Measurements from ENCODE around the gene HOXD8.

Gene HOXD8

DNA sequence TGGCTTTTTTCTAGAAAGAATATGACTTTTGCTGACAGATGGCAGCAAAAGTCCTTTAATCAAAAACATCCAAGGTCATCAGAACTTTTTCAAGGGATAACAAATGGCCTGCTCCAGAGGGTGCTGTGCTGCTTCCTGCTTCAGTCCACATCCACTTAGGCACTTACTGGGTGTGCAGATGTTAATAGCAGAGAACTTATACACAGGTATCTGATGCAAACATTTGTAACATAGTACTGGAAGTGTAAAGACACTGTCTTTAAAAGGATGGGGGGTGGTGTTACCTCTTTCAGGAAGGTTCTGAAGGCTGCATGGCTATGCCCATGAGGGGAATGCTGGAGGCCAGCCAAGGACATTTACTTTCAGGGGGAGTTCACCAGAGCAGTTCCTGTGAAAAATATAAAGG, 5.5 kb downstream of the HOXD8 start (continued):
- TF ChIP-seq, protein P1, sequence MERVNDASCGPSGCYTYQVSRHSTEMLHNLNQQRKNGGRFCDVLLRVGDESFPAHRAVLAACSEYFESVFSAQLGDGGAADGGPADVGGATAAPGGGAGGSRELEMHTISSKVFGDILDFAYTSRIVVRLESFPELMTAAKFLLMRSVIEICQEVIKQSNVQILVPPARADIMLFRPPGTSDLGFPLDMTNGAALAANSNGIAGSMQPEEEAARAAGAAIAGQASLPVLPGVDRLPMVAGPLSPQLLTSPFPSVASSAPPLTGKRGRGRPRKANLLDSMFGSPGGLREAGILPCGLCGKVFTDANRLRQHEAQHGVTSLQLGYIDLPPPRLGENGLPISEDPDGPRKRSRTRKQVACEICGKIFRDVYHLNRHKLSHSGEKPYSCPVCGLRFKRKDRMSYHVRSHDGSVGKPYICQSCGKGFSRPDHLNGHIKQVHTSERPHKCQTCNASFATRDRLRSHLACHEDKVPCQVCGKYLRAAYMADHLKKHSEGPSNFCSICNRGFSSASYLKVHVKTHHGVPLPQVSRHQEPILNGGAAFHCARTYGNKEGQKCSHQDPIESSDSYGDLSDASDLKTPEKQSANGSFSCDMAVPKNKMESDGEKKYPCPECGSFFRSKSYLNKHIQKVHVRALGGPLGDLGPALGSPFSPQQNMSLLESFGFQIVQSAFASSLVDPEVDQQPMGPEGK (tag by site-specific recombination; IDR thresholded peaks at IDR 0.05): 0 out of 2 replicates have a peak, but pooled peaks have one; percentile 10
- TF ChIP-seq ZNF654 (tag by site-specific recombination; IDR thresholded peaks at IDR 0.05; ENCODE audit: low read depth): peak; percentile 59
- TF ChIP-seq, protein P2, sequence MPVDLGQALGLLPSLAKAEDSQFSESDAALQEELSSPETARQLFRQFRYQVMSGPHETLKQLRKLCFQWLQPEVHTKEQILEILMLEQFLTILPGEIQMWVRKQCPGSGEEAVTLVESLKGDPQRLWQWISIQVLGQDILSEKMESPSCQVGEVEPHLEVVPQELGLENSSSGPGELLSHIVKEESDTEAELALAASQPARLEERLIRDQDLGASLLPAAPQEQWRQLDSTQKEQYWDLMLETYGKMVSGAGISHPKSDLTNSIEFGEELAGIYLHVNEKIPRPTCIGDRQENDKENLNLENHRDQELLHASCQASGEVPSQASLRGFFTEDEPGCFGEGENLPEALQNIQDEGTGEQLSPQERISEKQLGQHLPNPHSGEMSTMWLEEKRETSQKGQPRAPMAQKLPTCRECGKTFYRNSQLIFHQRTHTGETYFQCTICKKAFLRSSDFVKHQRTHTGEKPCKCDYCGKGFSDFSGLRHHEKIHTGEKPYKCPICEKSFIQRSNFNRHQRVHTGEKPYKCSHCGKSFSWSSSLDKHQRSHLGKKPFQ (tag by site-specific recombination; IDR thresholded peaks at IDR 0.05): no peak
- TF ChIP-seq ZNF324 (tag by site-specific recombination; IDR thresholded peaks at IDR 0.05): no peak
- TF ChIP-seq ZFP37 (tag by site-specific recombination; IDR thresholded peaks at IDR 0.05): no peak
- TF ChIP-seq ZBTB17 (tag by site-specific recombination; IDR thresholded peaks at IDR 0.05): peak; percentile 13; the same call in 1 of the 2 replicates
- TF ChIP-seq, protein P3, sequence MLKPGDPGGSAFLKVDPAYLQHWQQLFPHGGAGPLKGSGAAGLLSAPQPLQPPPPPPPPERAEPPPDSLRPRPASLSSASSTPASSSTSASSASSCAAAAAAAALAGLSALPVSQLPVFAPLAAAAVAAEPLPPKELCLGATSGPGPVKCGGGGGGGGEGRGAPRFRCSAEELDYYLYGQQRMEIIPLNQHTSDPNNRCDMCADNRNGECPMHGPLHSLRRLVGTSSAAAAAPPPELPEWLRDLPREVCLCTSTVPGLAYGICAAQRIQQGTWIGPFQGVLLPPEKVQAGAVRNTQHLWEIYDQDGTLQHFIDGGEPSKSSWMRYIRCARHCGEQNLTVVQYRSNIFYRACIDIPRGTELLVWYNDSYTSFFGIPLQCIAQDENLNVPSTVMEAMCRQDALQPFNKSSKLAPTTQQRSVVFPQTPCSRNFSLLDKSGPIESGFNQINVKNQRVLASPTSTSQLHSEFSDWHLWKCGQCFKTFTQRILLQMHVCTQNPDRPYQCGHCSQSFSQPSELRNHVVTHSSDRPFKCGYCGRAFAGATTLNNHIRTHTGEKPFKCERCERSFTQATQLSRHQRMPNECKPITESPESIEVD (tag by site-specific recombination; IDR thresholded peaks at IDR 0.05): peak; percentile 87
- TF ChIP-seq ZNF600 (tag by site-specific recombination; IDR thresholded peaks at IDR 0.05): peak; percentile 18; the same call in 1 of the 2 replicates
- no peak for TF ChIP-seq EGR2 (tag by site-specific recombination; IDR thresholded peaks at IDR 0.05; ENCODE audit: low read depth)
- TF ChIP-seq ZNF138 (tag by site-specific recombination; IDR thresholded peaks at IDR 0.05; ENCODE audit: borderline replicate concordance): no peak
- no peak for TF ChIP-seq OVOL3 (tag by site-specific recombination; IDR thresholded peaks at IDR 0.05)
- peak; percentile 21; the same call in 1 of the 2 replicates for TF ChIP-seq ZNF366 (tag by site-specific recombination; conservative IDR thresholded peaks at IDR 0.05)
- TF ChIP-seq FEZF1 (tag by site-specific recombination; IDR thresholded peaks at IDR 0.05): peak; percentile 87
- no peak for TF ChIP-seq ZNF354C (tag by site-specific recombination; IDR thresholded peaks at IDR 0.05; ENCODE audit: borderline replicate concordance, low read depth)

DNA sequence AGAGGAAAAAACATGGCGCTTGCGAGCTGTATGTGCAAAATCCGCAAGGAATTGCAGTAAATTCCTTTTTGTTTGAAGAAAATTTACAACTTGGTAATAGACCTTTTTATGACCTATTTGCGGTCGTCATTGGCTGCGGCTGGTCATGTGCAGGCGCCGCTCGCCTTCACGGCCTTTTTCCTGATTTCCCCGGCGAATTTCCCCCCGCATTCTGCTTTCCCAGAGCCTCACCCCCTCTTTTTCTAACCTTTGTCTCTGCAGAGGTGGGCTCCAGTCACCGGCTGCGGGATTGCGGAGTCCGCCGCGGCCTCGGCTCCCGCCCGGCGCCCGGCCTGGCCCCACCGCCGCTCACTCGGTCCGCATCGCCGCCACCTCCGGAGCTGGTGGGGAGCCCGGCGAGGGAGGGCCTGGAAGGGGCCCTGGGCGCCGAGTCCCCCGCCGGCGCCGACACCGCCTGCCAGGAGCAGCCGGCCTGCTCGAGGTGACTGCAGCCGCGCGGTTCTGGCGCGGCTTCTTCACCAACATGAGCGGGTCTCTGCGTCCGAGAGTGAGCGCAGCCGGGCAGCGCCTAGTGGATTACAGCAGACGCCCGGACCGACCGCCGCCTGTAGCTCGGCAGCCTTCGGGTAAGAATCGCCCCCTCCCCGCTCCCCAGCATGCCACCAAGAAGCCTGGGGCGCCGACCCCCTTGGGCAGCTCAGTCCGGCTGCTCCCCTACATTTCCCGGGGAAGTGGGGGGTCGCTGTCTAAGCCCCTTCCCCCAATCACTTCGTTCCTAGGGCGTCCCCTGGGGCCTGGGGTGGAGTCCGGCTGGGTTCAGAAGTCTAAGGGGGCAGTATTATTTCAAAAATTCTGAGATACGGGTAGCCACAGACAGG, 7.1 kb downstream of the HOXD8 start:
- POLR2A ChIA-PET: interaction anchor here (0.7 to 1.6 kb wide), 7 partner anchors 12 to 483 kb away, joined by 3 to 10 read pairs (median 3); partner anchors contain the start of gene HOXD4
- Histone ChIP-seq H3K4me3 (ENCODE audit: low read depth, low read length) (peak overlapping the region; percentile 72), H3K36me3 (ENCODE audit: control insufficient read depth in 2 of 2, insufficient read depth in 1 of 2, low read length in 2 of 2) (no peaks in the 10 kb centered on the region), H3K27ac (ENCODE audit: extremely low read depth, low read depth, low read length) (peak overlapping the region; percentile 98), H3K9me3 (ENCODE audit: control insufficient read depth, insufficient read depth, low read depth, low read length) (no peaks in the 10 kb centered on the region), H3K4me1 (ENCODE audit: control insufficient read depth, insufficient read depth, low read length) (peaks cover 11% of the 10 kb centered on the region)
- CTCF ChIA-PET: interaction anchor here (0.6 to 2.7 kb wide), 11 partner anchors 9 to 1012 kb away, joined by 3 to 12 read pairs (median 3); no protein-coding TSS in a partner anchor
- TF ChIP-seq, protein P1 (tag by site-specific recombination; IDR thresholded peaks at IDR 0.05): peak; percentile 21
- TF ChIP-seq, protein P4, sequence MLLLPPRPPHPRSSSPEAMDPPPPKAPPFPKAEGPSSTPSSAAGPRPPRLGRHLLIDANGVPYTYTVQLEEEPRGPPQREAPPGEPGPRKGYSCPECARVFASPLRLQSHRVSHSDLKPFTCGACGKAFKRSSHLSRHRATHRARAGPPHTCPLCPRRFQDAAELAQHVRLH (tag by site-specific recombination; IDR thresholded peaks at IDR 0.05): no peak; the same call in 1 of the 2 replicates
- TF ChIP-seq ZBTB48 (tag by site-specific recombination; IDR thresholded peaks at IDR 0.05) (peak; percentile 19; the same call in 1 of the 2 replicates), TCF7L2 (IDR thresholded peaks at IDR 0.05; ENCODE audit: borderline replicate concordance, low read depth, low read length) (peak; percentile 61), ZNF610 (tag by site-specific recombination; IDR thresholded peaks at IDR 0.05; ENCODE audit: borderline replicate concordance) (no peak), ZNF571 (tag by site-specific recombination; IDR thresholded peaks at IDR 0.05) (no peak), ZNF335 (tag by site-specific recombination; conservative IDR thresholded peaks at IDR 0.05) (peak; percentile 51; the same call in 1 of the 2 replicates)
- TF ChIP-seq, protein P5, sequence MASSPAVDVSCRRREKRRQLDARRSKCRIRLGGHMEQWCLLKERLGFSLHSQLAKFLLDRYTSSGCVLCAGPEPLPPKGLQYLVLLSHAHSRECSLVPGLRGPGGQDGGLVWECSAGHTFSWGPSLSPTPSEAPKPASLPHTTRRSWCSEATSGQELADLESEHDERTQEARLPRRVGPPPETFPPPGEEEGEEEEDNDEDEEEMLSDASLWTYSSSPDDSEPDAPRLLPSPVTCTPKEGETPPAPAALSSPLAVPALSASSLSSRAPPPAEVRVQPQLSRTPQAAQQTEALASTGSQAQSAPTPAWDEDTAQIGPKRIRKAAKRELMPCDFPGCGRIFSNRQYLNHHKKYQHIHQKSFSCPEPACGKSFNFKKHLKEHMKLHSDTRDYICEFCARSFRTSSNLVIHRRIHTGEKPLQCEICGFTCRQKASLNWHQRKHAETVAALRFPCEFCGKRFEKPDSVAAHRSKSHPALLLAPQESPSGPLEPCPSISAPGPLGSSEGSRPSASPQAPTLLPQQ (tag by site-specific recombination; IDR thresholded peaks at IDR 0.05): peak; percentile 42
- TF ChIP-seq, protein P6, sequence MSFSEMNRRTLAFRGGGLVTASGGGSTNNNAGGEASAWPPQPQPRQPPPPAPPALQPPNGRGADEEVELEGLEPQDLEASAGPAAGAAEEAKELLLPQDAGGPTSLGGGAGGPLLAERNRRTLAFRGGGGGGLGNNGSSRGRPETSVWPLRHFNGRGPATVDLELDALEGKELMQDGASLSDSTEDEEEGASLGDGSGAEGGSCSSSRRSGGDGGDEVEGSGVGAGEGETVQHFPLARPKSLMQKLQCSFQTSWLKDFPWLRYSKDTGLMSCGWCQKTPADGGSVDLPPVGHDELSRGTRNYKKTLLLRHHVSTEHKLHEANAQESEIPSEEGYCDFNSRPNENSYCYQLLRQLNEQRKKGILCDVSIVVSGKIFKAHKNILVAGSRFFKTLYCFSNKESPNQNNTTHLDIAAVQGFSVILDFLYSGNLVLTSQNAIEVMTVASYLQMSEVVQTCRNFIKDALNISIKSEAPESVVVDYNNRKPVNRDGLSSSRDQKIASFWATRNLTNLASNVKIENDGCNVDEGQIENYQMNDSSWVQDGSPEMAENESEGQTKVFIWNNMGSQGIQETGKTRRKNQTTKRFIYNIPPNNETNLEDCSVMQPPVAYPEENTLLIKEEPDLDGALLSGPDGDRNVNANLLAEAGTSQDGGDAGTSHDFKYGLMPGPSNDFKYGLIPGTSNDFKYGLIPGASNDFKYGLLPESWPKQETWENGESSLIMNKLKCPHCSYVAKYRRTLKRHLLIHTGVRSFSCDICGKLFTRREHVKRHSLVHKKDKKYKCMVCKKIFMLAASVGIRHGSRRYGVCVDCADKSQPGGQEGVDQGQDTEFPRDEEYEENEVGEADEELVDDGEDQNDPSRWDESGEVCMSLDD (tag by site-specific recombination; IDR thresholded peaks at IDR 0.05): peak; percentile 78; the same call in 1 of the 2 replicates
